GM19397 (cell line): Measurements from ENCODE around the gene EPHA3.
"Not testable (repeated sequence)": the region's sequence is repeated elsewhere in the genome, so short reads cannot be mapped to it uniquely, and the experiment has no call there.

Source experiments
- ATAC-seq: cut with Tn5 transposase; IDR thresholded peaks from one replicate; pipeline ENCODE4 v1.9.1; 2021; ENCODE audit warnings: mild to moderate bottlenecking, moderate library complexity; ENCODE audit not compliant: unreplicated experiment

EPHA3 gene

DNA sequence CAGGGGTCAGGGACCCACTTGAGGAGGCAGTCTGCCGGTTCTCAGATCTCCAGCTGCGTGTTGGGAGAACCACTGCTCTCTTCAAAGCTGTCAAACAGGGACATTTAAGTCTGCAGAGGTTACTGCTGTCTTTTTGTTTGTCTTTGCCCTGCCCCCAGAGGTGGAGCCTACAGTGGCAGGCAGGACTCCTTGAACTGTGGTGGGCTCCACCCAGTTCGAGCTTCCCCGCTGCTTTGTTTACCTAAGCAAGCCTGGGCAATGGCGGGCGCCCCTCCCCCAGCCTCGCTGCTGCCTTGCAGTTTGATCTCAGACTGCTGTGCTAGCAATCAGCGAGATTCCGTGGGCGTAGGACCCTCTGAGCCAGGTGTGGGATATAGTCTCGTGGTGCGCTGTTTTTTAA lies 243.5 kb downstream of the EPHA3 start:
- not testable (repeated sequence) for ATAC-seq

DNA sequence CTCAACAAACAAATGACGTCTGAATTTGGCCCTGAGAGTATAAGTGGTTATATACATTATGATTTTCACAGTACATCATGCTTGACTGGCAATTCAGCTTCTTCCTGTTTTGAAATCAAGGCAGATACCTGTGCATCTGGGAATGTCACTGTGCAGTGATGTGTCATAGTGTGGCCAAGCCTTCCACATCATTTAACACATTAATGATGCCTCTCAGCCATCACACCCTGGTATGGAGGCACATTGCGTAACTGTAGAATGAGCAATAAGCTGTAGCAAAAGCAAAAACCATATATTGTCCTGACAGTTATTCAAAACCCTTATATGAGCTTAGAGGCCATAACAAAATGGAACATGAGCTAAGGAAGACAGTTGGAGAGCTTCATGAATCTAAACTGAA lies 246.0 kb downstream of the EPHA3 start:
- ATAC-seq = no peak

DNA sequence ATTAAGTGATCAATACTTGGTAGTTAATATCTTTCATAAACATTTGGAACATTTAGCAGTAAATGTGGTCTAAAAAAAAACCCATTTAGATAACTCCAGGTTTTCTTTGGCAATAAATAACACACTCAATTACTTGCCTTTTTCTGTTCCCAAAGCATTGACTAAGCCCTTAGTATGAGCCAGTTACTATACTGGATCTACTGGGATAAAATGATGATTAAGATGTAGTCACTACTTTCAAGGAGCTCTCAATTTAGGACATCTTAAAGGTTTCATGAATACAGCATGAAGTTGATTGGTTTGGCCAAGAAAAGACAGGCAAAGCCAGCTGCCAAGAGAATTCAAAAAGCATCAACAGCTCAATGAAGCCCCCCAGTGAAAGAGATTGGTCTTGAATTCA lies 250.9 kb downstream of the EPHA3 start:
- ATAC-seq = no peak

DNA sequence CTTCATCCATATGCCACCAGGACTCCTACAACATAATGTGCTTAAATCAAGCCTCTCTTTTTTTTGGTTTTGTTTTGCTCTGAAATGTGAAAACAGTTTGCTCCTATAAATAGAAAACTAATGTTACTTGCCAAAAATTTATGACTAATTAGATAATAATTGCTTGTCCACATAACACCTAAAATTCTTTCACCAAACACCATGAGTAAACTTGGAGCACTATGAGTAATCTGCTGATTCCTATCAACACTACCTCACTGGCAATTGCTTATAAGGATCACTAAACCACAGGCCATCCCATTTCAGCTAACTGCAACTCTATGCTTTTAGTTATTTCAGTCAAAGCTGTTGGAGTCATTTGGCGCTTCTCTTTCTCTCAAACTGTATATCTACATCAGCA lies 252.7 kb downstream of the EPHA3 start:
- ATAC-seq = no peak

DNA sequence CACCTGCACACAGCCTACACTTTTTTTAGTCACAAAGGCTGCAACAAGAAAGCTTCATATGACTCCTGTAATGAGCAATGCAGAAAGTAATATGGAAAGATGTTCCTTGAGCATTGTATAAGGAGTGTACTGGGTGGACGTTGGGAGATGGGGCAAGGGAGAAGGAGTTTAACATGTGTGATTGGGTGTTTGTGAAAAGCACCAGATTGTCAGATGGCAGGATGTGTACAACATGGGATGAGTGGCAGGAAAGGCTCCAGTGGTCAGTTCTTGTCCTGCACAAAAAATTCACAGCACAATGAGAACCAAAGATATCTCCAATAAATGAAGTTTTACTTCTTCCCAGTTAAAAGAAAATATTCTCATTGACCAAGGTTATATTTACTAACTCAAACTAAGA lies 255.1 kb downstream of the EPHA3 start:
- ATAC-seq = no peak

DNA sequence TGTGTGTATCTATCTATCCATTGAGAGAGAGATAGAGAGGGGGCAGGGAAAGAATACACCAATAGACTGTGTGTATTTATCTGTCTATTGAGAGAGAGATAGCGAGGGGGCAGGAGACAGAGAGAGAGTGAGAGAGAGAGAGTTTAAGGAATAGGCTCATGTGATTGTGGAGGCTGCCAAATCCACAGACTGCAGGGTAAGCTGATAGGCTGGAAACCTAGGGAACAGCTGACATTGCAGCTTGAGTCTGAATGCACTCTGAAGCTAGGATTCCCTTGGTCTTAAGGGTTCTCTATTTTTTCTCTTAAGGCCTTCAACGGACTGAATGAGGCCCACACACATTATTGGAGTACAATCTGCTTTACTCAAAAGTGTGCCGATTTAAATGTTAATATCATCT lies 255.8 kb downstream of the EPHA3 start:
- no peak for ATAC-seq

DNA sequence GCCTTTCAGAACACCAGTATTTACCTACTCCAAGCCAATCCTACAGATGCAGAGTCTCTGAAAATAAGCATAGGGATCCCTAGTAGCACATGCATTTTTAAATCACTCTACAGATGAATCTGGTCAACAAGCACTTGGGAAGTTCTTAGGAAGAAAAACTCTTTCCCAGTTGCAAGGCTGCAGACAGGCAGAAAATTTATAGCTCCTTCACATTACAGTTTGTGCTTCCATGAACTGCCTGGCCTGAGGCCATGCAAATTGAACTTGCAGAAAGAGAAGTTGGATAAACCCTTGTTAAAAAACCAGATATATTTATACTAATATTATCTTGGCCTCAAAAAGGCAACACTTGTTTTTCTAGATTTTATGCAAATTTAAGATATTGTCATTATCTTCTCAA lies 256.9 kb downstream of the EPHA3 start:
- ATAC-seq = no peak

DNA sequence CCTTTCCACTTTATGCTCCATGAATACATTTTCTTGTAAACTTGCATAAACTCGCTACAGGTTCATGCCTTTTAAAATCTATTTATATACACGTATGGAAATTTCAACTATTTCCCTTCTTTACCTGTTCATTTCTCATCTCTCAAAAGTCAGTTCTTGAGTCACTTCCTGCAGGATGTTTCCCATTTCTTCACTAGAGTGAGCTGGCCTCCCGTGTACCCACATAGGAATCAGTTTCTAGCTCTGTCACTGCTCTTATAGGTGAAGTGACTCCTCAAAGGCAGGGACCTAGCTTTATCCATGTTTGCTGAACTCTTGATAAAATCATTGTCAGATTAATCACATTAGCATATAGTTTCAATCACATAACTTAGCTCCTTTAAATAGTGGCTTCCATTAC lies 259.7 kb downstream of the EPHA3 start:
- ATAC-seq = no peak

DNA sequence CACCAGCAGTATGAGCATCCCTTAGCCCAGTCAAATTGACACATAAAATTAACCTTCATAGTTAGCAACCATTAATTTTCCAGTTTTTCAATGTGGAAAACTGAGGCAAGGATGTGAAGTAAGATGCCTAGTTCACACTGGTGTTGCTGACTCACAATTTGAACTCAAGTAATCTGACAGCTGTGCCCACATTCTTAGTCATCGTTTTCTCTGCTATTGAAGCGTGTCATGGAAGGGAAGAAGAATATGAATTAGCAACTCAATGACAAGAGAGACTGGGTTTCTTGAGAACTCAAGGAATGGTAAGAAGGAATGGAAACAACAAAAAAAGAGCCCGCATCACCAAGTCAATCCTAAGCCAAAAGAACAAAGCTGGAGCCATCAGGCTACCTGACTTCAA lies 261.4 kb downstream of the EPHA3 start:
- no peak for ATAC-seq

DNA sequence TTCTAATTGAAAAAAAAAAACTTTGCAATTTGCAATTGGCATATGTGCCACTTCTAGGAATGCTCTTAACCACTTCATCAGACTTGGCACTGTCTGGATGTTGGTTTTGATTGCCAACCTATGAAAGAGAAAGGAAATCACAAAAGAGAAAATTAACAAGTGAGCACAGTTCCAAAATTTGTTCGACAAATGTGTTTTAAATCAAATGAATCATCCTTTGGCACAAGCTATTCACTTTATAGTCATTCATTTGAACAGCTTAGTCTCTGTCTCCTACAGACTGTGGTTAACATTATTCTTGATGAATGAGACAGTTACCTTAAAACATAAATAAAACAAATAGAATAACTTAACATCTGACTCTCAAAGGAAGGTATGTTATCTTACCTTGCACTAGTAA lies 265.0 kb downstream of the EPHA3 start:
- ATAC-seq = no peak

DNA sequence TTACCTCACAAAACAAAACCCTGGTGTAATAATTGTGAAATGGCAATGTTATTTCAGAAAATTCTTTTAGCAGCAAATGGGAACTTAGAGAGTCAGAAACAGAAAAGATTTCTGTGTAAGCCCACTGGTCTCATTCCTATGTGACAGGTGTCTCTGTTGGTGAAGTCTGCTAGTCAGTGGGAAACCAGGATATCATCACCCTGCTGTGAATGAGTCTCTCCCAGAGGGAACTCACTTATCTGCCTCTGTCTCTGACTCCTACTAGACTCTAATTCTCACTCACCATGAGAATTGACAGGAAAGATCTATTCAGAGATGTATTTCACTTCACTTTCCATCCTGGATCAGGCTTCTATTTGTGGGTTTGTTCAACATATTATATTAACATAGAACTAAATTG lies 266.0 kb downstream of the EPHA3 start:
- no peak for ATAC-seq

DNA sequence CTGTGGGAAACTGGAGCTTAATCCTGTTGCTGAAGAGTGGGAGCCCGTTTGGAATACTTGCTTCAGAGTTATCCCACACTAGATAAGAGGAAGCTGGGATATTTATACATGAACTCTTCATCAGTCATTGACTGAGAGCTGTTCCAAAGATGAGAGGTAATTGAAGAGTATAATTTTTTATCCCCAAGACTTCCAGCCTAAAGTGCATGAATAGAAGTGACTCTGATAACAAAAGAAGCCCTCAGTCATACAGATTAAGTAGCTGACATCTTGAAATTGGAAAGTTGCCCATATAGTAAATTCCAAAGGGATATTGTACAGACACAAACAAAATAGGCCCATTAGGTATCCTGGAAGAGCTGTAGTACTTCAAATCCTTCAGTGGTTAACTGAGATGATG lies 268.0 kb downstream of the EPHA3 start:
- ATAC-seq = no peak

DNA sequence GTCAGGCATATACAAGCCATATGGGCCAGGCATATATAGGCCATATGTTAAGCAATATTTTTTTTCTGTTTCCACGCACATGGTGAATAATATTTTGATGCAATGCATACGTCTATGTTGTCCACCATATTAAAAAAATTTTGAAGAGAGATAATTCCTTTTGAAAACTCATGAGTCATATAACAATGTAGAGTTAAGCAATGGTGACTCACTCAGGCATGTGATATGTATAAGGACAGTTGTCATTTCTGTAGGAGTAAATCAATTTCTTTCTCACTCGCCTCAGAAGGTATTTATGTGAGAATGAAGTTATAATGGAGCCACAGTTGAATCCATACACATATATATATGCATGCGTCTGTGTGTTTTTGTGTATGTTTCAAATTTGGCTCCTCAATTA lies 272.6 kb downstream of the EPHA3 start:
- no peak for ATAC-seq

DNA sequence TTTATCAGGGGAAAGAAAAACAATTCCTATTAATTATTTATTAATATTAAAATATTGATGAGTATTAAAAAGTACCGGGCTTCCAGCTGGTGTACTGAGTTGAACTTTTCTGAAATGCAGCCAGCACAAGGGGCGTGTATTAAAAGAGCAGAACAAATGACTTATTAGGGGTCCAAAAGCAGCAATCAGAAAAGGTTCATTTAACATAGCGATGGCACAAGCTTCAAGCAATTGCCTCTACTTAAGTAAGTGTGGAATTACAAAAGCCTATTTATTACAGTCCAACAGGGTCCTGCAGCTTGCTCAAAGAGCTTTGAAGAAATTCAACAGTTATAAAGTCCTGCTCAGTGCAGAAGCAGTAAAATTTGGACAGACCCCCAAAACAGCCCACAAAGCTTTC lies 285.6 kb downstream of the EPHA3 start:
- no peak for ATAC-seq

DNA sequence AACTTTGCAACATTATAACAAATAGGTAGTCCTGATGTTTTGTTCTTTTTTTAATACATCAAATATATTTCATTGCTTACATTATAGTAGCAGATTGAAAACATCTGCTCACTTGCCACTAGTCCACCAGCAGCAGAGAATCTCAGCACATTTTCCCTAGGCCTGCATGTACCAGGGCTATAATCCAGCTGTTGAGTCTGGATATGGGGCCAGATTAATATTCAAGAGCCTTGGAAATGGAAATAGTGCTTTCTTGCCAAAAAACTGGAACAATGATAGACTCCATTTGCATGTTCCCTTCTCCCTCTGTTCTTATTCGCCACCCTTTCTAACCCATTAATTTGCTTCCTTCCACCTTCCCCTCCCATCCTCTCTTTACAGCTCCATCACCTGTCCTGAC lies 288.0 kb downstream of the EPHA3 start:
- no peak for ATAC-seq

DNA sequence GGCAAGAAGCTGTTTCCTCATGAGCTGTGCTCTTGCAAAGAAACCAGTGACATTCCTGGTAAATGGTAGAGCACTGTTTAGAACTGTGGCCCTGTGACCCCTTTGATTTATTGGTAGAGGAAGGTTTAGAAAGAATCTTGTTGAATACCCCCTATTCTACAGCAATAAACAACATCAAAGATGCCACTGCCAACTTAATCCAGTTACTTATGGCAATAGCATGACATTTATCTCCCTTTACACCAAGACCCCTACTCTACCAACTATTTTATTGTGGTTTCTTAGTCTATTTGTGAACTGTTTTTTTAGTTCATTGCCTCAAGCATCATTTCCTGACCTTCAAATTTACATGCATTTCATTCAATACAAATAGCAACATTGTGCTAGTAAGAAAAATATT lies 288.6 kb downstream of the EPHA3 start:
- ATAC-seq = no peak

DNA sequence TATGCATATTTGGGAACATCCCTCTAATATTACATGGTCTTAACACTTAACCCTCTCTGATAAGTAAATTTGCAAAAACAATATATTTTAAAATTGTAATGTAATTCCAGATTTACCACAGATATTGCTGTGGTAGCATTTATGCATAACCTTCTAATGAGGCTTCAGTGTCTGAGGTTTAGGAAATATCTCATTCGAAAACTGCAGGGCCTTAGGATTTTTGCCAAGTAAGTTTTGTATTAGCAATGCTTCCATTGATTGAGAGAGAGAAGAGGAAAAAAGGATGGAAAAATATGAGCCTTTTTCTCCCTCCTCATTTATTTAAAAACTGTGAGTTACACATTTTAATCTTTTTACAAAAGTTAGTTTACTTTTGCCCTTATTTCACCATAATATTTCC lies 294.6 kb downstream of the EPHA3 start:
- ATAC-seq = no peak

DNA sequence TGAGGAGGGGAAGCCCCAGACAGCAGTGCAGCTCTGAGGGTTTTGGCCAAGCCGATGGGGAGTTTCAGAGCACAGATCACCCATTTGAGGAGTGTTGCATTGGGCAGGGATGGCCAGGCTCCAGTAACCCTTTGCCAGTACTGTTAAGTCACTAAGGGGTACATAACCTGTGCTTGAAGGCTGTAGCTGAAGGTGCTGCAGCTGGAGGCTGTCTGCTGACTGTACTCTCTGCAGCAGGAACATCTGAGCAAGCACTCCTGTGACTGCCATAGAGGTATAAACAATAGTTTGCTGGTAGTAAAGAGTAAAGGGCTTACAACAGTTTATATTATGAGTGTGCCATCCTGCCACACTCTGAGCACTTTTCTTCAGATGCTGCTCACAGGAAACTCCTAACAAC lies 297.8 kb downstream of the EPHA3 start:
- ATAC-seq = no peak

DNA sequence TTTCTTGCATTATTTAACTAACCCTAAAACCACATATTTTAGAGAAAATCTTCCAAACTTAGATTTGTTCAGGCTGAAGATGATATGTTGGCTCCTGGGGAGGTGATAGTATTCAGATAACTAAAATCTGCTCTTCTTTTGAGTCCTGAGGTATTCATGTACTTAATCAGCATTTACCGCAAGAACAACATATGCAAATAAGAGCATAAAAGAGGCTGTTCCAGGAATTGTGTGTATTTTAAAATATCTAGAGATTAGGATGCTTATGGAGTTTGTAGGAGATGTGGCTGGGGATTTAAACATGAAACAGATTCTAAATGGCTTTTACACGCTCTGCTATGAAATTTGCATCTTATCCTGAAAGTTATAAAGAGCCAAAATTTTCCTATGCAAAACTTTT lies 298.2 kb downstream of the EPHA3 start:
- ATAC-seq = no peak

DNA sequence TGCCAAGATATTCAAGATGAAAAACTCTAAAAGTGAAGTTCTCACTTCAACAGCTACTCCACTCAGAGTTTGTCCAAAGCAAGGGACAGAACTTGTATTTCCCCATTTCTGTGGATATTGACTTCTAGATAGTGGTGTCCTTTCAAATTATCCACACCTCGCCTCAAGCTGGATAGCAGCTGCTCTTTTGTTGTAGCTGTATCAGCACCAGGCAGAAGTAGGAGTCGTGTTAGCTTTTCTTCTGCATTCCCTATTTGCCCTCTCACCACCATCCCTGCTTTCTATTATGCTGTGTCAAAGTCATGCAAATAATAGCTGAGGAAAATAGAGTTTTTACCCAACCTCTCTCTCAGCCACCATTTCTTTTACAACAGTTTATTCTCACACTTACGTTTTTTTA lies 303.8 kb downstream of the EPHA3 start:
- no peak for ATAC-seq

DNA sequence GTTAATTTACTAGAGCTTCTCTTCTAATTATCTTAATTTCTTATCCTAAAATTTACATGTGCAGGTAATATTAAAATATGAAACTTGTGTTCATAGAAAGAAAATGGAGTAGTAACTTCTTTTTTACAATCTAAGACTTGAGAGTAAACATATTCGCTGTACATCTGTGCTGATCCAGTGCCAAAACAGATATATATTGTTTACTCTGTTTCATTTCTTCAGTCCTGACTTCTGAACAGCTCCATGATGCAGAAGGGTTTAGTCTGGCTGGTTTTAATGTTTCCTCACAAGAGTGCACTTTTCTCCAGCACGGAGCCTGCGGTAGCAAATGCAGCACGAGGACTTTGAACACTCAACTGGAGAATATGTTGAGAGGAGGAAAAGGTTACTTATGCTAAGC lies 306.8 kb downstream of the EPHA3 start:
- ATAC-seq = no peak

DNA sequence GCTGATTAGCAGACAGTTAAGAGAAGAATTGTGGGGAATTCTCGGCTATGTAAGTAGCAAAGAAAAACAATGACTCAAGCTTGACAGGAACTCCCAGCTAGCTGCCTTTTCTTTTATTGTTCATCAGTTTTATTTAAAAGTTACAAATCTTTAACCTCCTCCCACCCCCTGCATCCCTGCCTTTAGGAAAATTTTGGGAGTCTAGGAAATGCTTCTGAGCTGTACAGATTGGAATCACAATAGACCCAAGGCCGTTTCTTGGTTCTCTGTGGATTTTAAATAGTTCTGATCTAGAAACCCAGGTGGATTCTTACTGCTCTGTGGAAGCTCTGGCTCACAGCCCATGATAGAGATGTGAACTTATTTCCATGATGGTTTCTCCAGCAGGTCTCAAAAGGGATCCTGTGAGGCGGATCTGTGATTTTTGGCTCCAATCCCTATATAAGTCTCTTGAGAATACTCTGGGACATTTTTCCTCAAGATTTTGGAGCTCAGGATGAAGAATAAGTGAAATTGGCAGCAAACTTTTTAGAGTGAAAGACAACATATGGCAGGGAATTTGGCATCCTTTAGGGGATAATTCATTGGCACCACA lies 312.3 kb downstream of the EPHA3 start:
- ATAC-seq = no peak

DNA sequence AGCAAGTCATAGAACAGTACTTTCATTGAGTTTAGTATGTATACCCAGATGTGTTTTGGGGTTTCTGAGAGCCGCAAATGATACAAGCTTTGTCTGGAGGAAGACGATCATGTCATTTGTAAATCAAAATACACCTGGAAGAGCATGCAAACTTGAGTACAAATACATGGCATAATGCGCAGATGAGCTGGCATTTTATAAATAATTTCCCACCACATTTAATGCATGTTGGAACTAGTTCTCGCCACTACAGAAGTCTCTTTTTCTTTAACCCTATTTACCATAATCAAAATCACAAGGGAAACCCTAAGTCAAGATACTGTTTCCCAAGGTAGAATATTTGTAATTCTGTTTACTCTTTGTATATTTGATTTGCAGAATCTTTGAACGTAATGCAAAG lies 318.6 kb downstream of the EPHA3 start:
- no peak for ATAC-seq
